ENCODE results near the gene GALNT17.

The GALNT17 gene

DNA sequence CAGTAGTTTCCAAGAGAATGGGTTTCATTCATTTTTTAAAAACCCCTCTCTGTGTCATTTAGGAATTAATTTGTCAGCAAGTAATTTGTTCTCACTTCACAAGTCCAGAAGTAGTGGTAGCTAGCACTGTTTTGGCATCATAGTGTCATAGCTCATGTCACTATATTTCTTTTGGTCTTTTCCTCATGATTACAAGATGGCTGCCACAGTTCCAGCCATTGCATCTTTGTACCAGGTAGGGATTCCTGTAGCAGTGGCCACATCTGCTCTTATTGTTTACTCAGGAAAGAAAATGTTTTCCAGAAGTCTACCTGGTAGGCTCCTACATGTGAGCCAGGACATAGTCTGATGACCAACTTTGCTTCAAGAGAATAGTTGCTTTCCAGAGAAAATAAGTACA lies 16.2 kb downstream of the GALNT17 start:
- Histone ChIP-seq H3K4me1 (no peaks in the 10 kb centered on the region), H3K27me3 (no peaks in the 10 kb centered on the region), H3K36me3 (no peaks in the 10 kb centered on the region), H4K20me1 (no peaks in the 10 kb centered on the region), H3K4me3 (no peak overlapping the region), H3K9ac (no peak overlapping the region), H3K9me3 (peaks cover 5% of the 10 kb centered on the region; the same call in 1 of the 2 replicates), H3K4me2 (no peak overlapping the region), H3K27ac (no peak overlapping the region)
- no peak for TF ChIP-seq Cebpa-rat (IDR thresholded peaks at IDR 0.05)

- TF ChIP-seq Cebpa-rat (IDR thresholded peaks at IDR 0.05): no peak
- H3K4me1 ChIP-seq: no peaks in the 10 kb centered on the region
- no peak overlapping the region for H3K9ac ChIP-seq
- H3K9me3 ChIP-seq: no peaks in the 10 kb centered on the region
- H3K4me3 ChIP-seq: no peak overlapping the region
- no peaks in the 10 kb centered on the region for H3K36me3 ChIP-seq
- no peaks in the 10 kb centered on the region for H4K20me1 ChIP-seq
- no peaks in the 10 kb centered on the region for H3K27me3 ChIP-seq
- no peak overlapping the region for H3K4me2 ChIP-seq
- no peak overlapping the region for H3K27ac ChIP-seq
Observed at GRCh38 chr7:71155236-71155635, 23.3 kb downstream of the GALNT17 start.

DNA sequence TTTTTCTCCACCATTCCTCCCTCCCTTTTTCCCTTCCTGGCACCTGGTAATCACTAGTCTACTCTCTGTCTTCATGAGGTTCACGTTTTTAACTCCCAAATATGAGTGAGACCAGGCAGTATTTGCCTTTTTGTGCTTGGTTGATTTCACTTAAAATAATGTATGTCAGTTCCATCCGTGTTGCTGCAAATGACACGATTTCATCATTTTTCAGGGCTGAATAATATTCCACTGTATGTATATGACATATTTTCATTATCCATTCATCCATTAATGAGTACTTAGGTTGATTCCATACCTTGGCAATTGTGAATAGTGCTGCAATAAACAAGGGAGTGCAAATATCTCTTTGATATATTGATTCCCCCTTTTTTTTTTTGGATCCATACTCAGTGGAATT lies 25.8 kb downstream of the GALNT17 start:
- no peaks in the 10 kb centered on the region for H3K36me3 ChIP-seq
- no peaks in the 10 kb centered on the region for H3K27me3 ChIP-seq
- TF ChIP-seq Cebpa-rat (IDR thresholded peaks at IDR 0.05): no peak
- no peaks in the 10 kb centered on the region for H4K20me1 ChIP-seq
- H3K9ac ChIP-seq: no peak overlapping the region
- H3K4me3 ChIP-seq: no peak overlapping the region
- H3K4me2 ChIP-seq: no peak overlapping the region
- no peaks in the 10 kb centered on the region for H3K4me1 ChIP-seq
- no peaks in the 10 kb centered on the region for H3K9me3 ChIP-seq
- H3K27ac ChIP-seq: no peak overlapping the region

DNA sequence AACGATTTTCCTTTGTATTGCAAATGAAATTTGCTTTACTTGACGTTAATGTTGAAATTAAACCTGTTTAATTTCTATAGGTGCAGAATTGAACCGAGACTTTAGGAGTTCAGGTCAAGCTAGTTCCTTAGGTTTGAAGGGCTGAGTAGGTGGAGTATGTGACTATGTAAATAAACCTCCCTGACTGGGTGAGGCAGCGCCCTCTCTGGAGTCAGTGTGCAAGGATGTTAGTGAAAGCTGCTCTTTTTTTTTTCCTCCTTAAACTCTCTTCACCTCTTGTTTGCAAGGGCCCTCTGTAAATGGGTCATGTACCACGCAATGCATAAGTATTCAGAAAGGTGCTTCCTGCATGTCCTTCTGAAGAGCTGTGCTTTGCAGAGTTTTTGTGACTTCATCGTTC lies 33.8 kb downstream of the GALNT17 start:
- H4K20me1 ChIP-seq: no peaks in the 10 kb centered on the region
- H3K9me3 ChIP-seq: peaks cover 27% of the 10 kb centered on the region
- H3K36me3 ChIP-seq: no peaks in the 10 kb centered on the region
- no peak overlapping the region for H3K4me3 ChIP-seq
- no peak overlapping the region for H3K27ac ChIP-seq
- TF ChIP-seq Cebpa-rat (IDR thresholded peaks at IDR 0.05): no peak
- no peak overlapping the region for H3K4me2 ChIP-seq
- no peak overlapping the region for H3K9ac ChIP-seq
- H3K4me1 ChIP-seq: no peaks in the 10 kb centered on the region
- no peaks in the 10 kb centered on the region for H3K27me3 ChIP-seq

DNA sequence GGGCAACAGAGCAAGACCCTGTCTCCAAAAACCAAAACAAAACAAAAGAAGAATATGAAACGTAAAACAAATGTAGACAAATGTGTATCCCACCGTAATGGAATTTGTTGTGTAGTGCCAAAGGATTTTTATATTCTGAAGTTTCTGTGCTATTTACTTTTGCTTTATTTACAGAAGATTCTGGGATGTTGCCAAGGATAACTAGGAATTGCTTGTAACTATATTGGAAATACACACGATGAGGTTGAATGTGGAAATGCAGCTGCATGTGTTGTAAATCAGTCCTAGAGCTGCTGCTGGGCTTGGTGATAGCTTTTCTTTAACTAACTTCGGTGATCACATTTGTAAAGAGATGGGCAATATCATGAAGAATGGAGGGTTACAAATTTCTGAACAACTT lies 39.5 kb downstream of the GALNT17 start:
- H3K9ac ChIP-seq: no peak overlapping the region
- no peak overlapping the region for H3K4me2 ChIP-seq
- H4K20me1 ChIP-seq: no peaks in the 10 kb centered on the region
- no peak overlapping the region for H3K4me3 ChIP-seq
- H3K4me1 ChIP-seq: no peaks in the 10 kb centered on the region
- no peaks in the 10 kb centered on the region for H3K36me3 ChIP-seq
- H3K9me3 ChIP-seq: peaks cover 11% of the 10 kb centered on the region
- H3K27me3 ChIP-seq: no peaks in the 10 kb centered on the region
- TF ChIP-seq Cebpa-rat (IDR thresholded peaks at IDR 0.05): no peak
- no peak overlapping the region for H3K27ac ChIP-seq

DNA sequence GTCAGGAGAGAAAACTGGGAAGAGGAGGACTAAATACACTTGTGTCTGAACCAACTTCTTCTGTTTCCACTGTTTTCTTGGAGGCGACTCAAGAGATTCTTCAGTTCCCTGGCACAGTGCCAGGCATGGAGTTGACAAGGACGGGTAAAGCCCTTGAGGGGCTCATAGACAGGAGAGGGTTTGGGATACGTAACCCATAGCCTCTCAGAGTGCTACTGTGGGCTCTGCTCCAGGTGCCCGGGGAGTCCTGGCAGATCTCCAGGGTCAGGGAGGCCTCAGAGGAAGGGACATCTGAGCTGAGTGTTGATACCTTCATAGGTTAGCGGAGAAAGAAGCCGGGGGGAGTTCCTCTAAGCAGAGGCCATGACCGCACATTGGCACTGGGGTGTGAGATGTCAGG lies 42.0 kb downstream of the GALNT17 start:
- H3K4me3 ChIP-seq: no peak overlapping the region
- H3K4me1 ChIP-seq: no peaks in the 10 kb centered on the region
- no peak for TF ChIP-seq Cebpa-rat (IDR thresholded peaks at IDR 0.05)
- no peaks in the 10 kb centered on the region for H4K20me1 ChIP-seq
- no peaks in the 10 kb centered on the region for H3K36me3 ChIP-seq
- no peak overlapping the region for H3K4me2 ChIP-seq
- H3K9me3 ChIP-seq: peaks cover 11% of the 10 kb centered on the region
- H3K27me3 ChIP-seq: no peaks in the 10 kb centered on the region
- no peak overlapping the region for H3K9ac ChIP-seq
- no peak overlapping the region for H3K27ac ChIP-seq

GRCh38 chr7:71182438-71182935 lies 50.5 kb downstream of the GALNT17 start:
- Histone ChIP-seq H3K4me3 (no peak overlapping the region), H3K36me3 (no peaks in the 10 kb centered on the region), H3K9ac (no peak overlapping the region), H3K4me2 (no peak overlapping the region), H3K4me1 (no peaks in the 10 kb centered on the region), H3K9me3 (no peaks in the 10 kb centered on the region), H4K20me1 (no peaks in the 10 kb centered on the region), H3K27me3 (no peaks in the 10 kb centered on the region), H3K27ac (no peak overlapping the region)
- TF ChIP-seq Cebpa-rat (IDR thresholded peaks at IDR 0.05): no peak

GRCh38 chr7:71184136-71184535 lies 52.2 kb downstream of the GALNT17 start:
- no peaks in the 10 kb centered on the region for H4K20me1 ChIP-seq
- no peak for TF ChIP-seq Cebpa-rat (IDR thresholded peaks at IDR 0.05)
- no peak overlapping the region for H3K9ac ChIP-seq
- no peaks in the 10 kb centered on the region for H3K27me3 ChIP-seq
- no peaks in the 10 kb centered on the region for H3K4me1 ChIP-seq
- no peak overlapping the region for H3K27ac ChIP-seq
- no peak overlapping the region for H3K4me3 ChIP-seq
- H3K4me2 ChIP-seq: no peak overlapping the region
- H3K36me3 ChIP-seq: no peaks in the 10 kb centered on the region
- H3K9me3 ChIP-seq: peaks cover 6% of the 10 kb centered on the region

DNA sequence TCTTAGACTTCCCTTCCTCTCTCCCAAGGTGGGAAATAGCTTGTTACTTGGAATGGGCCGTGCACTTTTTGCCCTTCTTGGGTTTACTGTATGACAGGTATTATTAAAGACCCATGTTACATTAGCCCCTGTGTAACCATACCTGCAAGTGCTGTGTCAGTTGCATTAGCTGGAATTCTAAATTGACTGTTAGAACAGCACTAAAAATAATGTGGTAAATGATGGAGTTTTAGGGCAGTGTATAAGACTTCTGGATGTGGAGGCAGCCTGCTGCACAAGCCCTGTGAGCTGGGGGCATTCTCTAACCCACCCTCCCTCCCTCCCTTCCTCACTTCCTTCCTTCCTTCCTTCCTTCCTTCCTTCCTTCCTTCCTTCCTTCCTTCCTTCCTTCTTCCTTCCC lies 52.7 kb downstream of the GALNT17 start:
- H3K4me2 ChIP-seq: no peak overlapping the region
- H3K27me3 ChIP-seq: no peaks in the 10 kb centered on the region
- H3K9ac ChIP-seq: no peak overlapping the region
- no peak for TF ChIP-seq Cebpa-rat (IDR thresholded peaks at IDR 0.05)
- H3K36me3 ChIP-seq: no peaks in the 10 kb centered on the region
- H3K4me1 ChIP-seq: no peaks in the 10 kb centered on the region
- H3K27ac ChIP-seq: no peak overlapping the region
- H3K4me3 ChIP-seq: no peak overlapping the region
- H4K20me1 ChIP-seq: no peaks in the 10 kb centered on the region
- peaks cover 11% of the 10 kb centered on the region for H3K9me3 ChIP-seq

- H3K9ac ChIP-seq: no peak overlapping the region
- no peak overlapping the region for H3K4me2 ChIP-seq
- H3K9me3 ChIP-seq: peaks cover 14% of the 10 kb centered on the region
- no peak overlapping the region for H3K27ac ChIP-seq
- no peaks in the 10 kb centered on the region for H3K4me1 ChIP-seq
- no peaks in the 10 kb centered on the region for H3K27me3 ChIP-seq
- H4K20me1 ChIP-seq: no peaks in the 10 kb centered on the region
- no peaks in the 10 kb centered on the region for H3K36me3 ChIP-seq
- no peak overlapping the region for H3K4me3 ChIP-seq
- TF ChIP-seq Cebpa-rat (IDR thresholded peaks at IDR 0.05): no peak
Observed at GRCh38 chr7:71186535-71187057, 54.7 kb downstream of the GALNT17 start.

DNA sequence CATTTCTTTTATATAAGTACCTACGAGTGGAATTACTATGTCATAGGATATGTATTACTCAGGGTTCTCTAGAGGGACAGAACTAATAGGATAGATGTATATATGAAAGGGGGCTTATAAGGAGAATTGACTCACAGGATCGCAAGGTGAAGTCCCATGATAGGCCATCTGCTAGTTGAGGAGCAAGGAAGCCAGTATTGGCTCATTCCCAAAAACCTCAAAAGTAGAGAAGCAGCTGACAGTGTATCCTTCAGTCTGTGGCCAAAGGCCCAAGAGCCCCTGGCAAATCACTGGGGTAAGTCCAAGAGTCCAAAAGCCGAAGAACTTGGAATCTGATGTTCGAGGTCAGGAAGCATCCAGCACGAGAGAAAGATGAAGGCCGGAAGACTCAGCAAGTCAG lies 59.8 kb downstream of the GALNT17 start:
- no peak for TF ChIP-seq Cebpa-rat (IDR thresholded peaks at IDR 0.05)
- H3K27me3 ChIP-seq: no peaks in the 10 kb centered on the region

More for the DNA sequence above, 59.8 kb downstream of the GALNT17 start:
- Histone ChIP-seq H3K36me3 (no peaks in the 10 kb centered on the region), H4K20me1 (no peaks in the 10 kb centered on the region), H3K9me3 (peaks cover 14% of the 10 kb centered on the region), H3K9ac (no peak overlapping the region), H3K4me3 (no peak overlapping the region), H3K4me2 (no peak overlapping the region), H3K27ac (no peak overlapping the region), H3K4me1 (no peaks in the 10 kb centered on the region)
